ENCODE data around the gene NYNRIN. TPM values are rescaled to one million over a fixed set of nuclear protein-coding genes. Genes with fewer than 3 reads are reported as not detected.

NYNRIN gene
- total RNA-seq, 1 donor from 2014 or later, result 2.4 TPM

- DNase-seq (ENCODE audit: low read depth), result no peak
These were observed 16.8 kb downstream of the NYNRIN start for GRCh38 chr14:24415421-24416253.

- no peak for DNase-seq (ENCODE audit: low read depth)
These were observed 17.6 kb downstream of the NYNRIN start for GRCh38 chr14:24416254-24416931.

GRCh38 chr14:24416932-24417619 is 18.3 kb downstream of the NYNRIN start:
- no peak for DNase-seq (ENCODE audit: low read depth)

GRCh38 chr14:24417832-24418491 is 19.2 kb downstream of the NYNRIN start:
- no peak for DNase-seq (ENCODE audit: low read depth)

- no peak for DNase-seq (ENCODE audit: low read depth)
These were observed 19.7 kb downstream of the NYNRIN start for GRCh38 chr14:24418492-24418873.

- no peak for DNase-seq (ENCODE audit: low read depth)
These were observed 23.5 kb downstream of the NYNRIN start for GRCh38 chr14:24422261-24422660.

- no peak for DNase-seq (ENCODE audit: low read depth)
These were observed 24.1 kb downstream of the NYNRIN start for GRCh38 chr14:24422694-24423601.

GRCh38 chr14:24425704-24426103 is 26.9 kb downstream of the NYNRIN start:
- peak; percentile 72 for DNase-seq (ENCODE audit: low read depth)

- no peak for DNase-seq (ENCODE audit: low read depth)
These were observed 27.5 kb downstream of the NYNRIN start for GRCh38 chr14:24426150-24426911.

GRCh38 chr14:24426912-24427536 is 28.2 kb downstream of the NYNRIN start:
- no peak for DNase-seq (ENCODE audit: low read depth)

GRCh38 chr14:24427537-24428508 is 29.0 kb downstream of the NYNRIN start:
- no peak for DNase-seq (ENCODE audit: low read depth)

- DNase-seq (ENCODE audit: low read depth), result no peak
These were observed 30.0 kb downstream of the NYNRIN start for GRCh38 chr14:24428628-24429394.

GRCh38 chr14:24429395-24430142 is 30.8 kb downstream of the NYNRIN start, which contains the start of the genes CBLN3 and KHNYN:
Gene CBLN3 (minus strand): TSS chr14:24429668. CDS start chr14:24429054, 614 bp downstream.
Gene KHNYN (plus strand): TSS chr14:24429954. CDS start chr14:24430731, 777 bp downstream.
- DNase-seq (ENCODE audit: low read depth), result peak; percentile 74

GRCh38 chr14:24430143-24430681 is 31.4 kb downstream of the NYNRIN start:
- peak; percentile 37 for DNase-seq (ENCODE audit: low read depth)

- DNase-seq (ENCODE audit: low read depth), result no peak
These were observed 32.1 kb downstream of the NYNRIN start for GRCh38 chr14:24430682-24431568.

Data from renal cortical epithelial cell (primary cell).